ENCODE measurements around the gene EIPR1.

- TF ChIP-seq CTCF (conservative IDR thresholded peaks at IDR 0.05) (no peak), EZH2 (IDR thresholded peaks at IDR 0.05; ENCODE audit: low read depth) (no peak)
Measured at GRCh38 chr2:3289526-3289925, 88.1 kb downstream of the EIPR1 start.
